Activated CD4-positive, alpha-beta T cell treated with anti-CD3 and anti-CD28 coated beads for 36 hours (primary cell): ENCODE data around the gene MAGOH. TPM values are rescaled to one million over a fixed set of nuclear protein-coding genes. Genes with fewer than 3 reads are reported as not detected.
"Not testable (repeated sequence)": the region's sequence is repeated elsewhere in the genome, so short reads cannot be mapped to it uniquely, and the experiment has no call there.

Experiments
- ATAC-seq: fragments of 200-7000 bp; cut with Tn5 transposase; one replicate; pipeline ENCODE4 v1.10.0; 2021; ENCODE audit warnings: mild to moderate bottlenecking, moderate library complexity
- CTCF ChIA-PET: fragments of 350-600 bp; sonication (Branson Sonifier 250); formaldehyde crosslinking; loops from one replicate; lab custom pipeline; 2021; ENCODE audit warnings: antibody characterized with exemption; lab: Charles Lee
- POLR2A ChIA-PET: fragments of 350-600 bp; sonication (Branson Sonifier 250); formaldehyde crosslinking; loops from one replicate; lab custom pipeline; 2021; ENCODE audit warnings: antibody characterized with exemption, inconsistent platforms; lab: Charles Lee
- DNase-seq: peaks from one replicate; pipeline ENCODE4 v3.0.0-alpha.2; 2020
- H3K27ac Mint-ChIP-seq: one replicate; pipeline ENCODE4 v1.8.0; 2021; ENCODE audit warnings: mixed read lengths
- H3K27me3 Mint-ChIP-seq: one replicate; pipeline ENCODE4 v1.8.0; 2021; ENCODE audit warnings: mixed read lengths
- H3K36me3 Mint-ChIP-seq: one replicate; pipeline ENCODE4 v1.8.0; 2021; ENCODE audit warnings: low read depth, mixed read lengths
- H3K4me1 Mint-ChIP-seq: one replicate; pipeline ENCODE4 v1.8.0; 2021; ENCODE audit warnings: mixed read lengths
- H3K4me3 Mint-ChIP-seq: one replicate; pipeline ENCODE4 v1.8.0; 2021; ENCODE audit warnings: mild to moderate bottlenecking, moderate library complexity, mixed read lengths
- H3K9me3 Mint-ChIP-seq: one replicate; pipeline ENCODE4 v1.8.0; 2021; ENCODE audit warnings: low read depth, mixed read lengths
- intact Hi-C, 2 experiments: fragments of 100-400 bp; cut with DNase I in 1 of 2; cut with micrococcal nuclease in 1 of 2; formaldehyde crosslinking; loops; one replicate each; pipeline versions ENCODE4 v1.14.2 to v1.15.1; 2022 to 2024; cut with DNase I, micrococcal nuclease
- total RNA-seq, 2 experiments: library from RNA; stranded (reverse); gene quantifications; one replicate each; pipeline ENCODE4 v1.2.3, GENCODE V29; 2021

Gene MAGOH
- total RNA-seq: 10 to 100 TPM; 73.7 to 92.3 TPM

DNA sequence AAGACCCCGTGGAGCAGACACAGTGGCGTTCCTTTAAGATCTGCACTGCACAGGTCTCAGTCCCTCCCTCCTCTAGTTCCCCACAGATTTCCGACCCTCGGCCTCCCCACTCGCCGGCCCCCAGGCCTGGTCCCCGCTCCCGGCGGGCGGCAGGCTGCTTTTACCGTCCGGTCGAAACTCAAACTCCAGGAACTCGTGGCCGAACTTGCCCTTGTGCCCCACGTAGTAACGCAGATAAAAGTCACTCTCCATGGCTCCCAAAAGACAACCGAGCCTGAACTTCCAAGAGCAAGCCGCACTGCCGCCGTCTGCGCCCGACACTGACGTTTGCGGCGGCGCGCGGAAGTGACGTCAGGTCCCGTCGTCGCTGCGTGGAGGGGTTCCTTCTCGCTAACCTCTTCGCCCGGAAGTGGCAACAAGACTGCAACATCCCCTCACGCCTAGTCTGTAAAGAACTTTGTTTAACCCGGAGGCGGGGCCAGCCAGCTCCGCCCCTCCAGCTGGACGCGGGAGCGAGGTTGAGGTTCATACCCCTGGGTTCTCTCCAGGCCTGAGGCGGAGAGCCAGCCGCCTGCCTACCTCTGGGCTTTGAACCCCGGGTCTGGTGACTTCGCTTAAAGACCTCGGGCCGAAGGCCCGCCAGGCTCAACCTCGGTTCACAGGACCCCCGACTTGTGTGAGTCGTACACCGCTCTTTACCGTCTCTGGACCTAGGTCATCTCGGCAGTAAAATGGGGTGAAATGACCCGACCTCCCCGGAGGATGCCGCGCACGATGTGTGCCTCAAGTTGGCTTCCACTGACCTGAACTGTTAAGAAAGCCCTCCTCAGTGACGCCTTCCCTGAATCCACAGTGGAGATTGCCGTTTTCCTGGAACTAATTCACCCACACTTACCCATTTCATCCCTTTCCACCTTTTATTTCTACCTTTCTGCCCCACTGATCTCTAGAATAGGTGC, at the start of gene MAGOH:
TSS of gene MAGOH (minus strand) at position 322 of the 959 bp plus-strand sequence. CDS start at position 252, 70 bp downstream.
- peak; percentile 95 for DNase-seq
- ChIA-PET CTCF (no interaction called here), POLR2A (no interaction called here)
- peaks cover 24% of the 10 kb centered on the region for H3K4me1 Mint-ChIP-seq
- peaks cover 31% of the 10 kb centered on the region for H3K36me3 Mint-ChIP-seq
- no peaks in the 10 kb centered on the region for H3K27me3 Mint-ChIP-seq
- no peaks in the 10 kb centered on the region for H3K9me3 Mint-ChIP-seq
- intact Hi-C loops: loop anchor here (1.0 to 2.0 kb wide), 10 partner anchors 18 to 834 kb away; partner anchors contain the start of genes CPT2 (in 2 of the 2), CZIB (in 2 of the 2), NDC1 (in 1 of the 2) and ORC1 (in 1 of the 2)
- H3K4me3 Mint-ChIP-seq: peak within 1 kb of the TSS; percentile 96
- ATAC-seq: peak; percentile 98
- H3K27ac Mint-ChIP-seq: peak within 1 kb of the TSS; percentile 93

DNA sequence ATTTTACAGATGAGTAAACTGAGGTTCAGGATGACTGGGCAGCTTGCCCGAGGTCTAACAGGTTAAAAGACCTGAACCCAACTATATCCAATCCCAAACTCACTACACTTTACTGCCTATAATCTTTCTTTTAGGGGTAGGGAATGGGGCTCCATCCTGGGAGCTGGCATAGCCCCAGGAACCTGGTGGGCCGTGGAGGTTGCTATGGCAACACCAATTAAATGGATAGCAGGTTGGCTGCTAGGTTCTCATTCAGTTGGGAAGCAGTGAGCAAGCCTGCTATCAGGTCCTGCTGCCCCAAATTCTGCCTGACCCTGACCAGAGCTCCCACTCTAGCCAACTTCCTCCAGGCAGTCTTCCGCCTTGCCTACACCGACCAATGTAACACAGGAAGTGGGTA, 48.6 kb upstream of the MAGOH start:
- no peaks in the 10 kb centered on the region for H3K9me3 Mint-ChIP-seq
- intact Hi-C loops: no loop called here
- ChIA-PET CTCF (interaction anchor here (0.6 to 0.8 kb wide), 3 partner anchors 17 to 107 kb away, joined by 3 to 4 read pairs (median 3); no protein-coding TSS in a partner anchor), POLR2A (no interaction called here)
- H3K27me3 Mint-ChIP-seq: no peaks in the 10 kb centered on the region
- H3K4me1 Mint-ChIP-seq: no peaks in the 10 kb centered on the region
- DNase-seq (no peak), ATAC-seq (no peak)
- H3K36me3 Mint-ChIP-seq: peaks cover 23% of the 10 kb centered on the region
- H3K27ac Mint-ChIP-seq: no peak overlapping the region
- H3K4me3 Mint-ChIP-seq: no peak overlapping the region

GRCh38 chr1:53285969-53286760, 47.8 kb upstream of the MAGOH start:
- CTCF ChIA-PET: interaction anchor here (0.6 to 0.7 kb wide), 2 partner anchors 107 to 530 kb away, joined by 3 to 5 read pairs; no protein-coding TSS in a partner anchor
- Mint-ChIP-seq H3K36me3 (peaks cover 17% of the 10 kb centered on the region), H3K9me3 (no peaks in the 10 kb centered on the region), H3K4me3 (no peak overlapping the region), H3K27me3 (no peaks in the 10 kb centered on the region), H3K4me1 (no peaks in the 10 kb centered on the region), H3K27ac (no peak overlapping the region)
- ATAC-seq: peak; percentile 44
- POLR2A ChIA-PET: no interaction called here
- intact Hi-C loops: no loop called here
- DNase-seq: no peak

- intact Hi-C loops: no loop called here
- H3K36me3 Mint-ChIP-seq: peaks cover 21% of the 10 kb centered on the region
- DNase-seq (no peak), ATAC-seq (no peak)
- no peaks in the 10 kb centered on the region for H3K9me3 Mint-ChIP-seq
- CTCF ChIA-PET: interaction anchor here (0.7 kb wide), 1 partner anchor 530 kb away, joined by 5 read pairs; no protein-coding TSS in a partner anchor
- H3K4me3 Mint-ChIP-seq: no peak overlapping the region
- no peaks in the 10 kb centered on the region for H3K4me1 Mint-ChIP-seq
- H3K27me3 Mint-ChIP-seq: no peaks in the 10 kb centered on the region
- POLR2A ChIA-PET: no interaction called here
- H3K27ac Mint-ChIP-seq: no peak overlapping the region
These were observed 47.2 kb upstream of the MAGOH start for GRCh38 chr1:53285546-53285945.

- DNase-seq (no peak), ATAC-seq (no peak)
- CTCF ChIA-PET: no interaction called here
- Mint-ChIP-seq H3K36me3 (peaks cover 23% of the 10 kb centered on the region), H3K4me3 (no peak overlapping the region), H3K4me1 (no peaks in the 10 kb centered on the region), H3K27me3 (no peaks in the 10 kb centered on the region), H3K9me3 (no peaks in the 10 kb centered on the region), H3K27ac (no peak overlapping the region)
- intact Hi-C loops: no loop called here
- POLR2A ChIA-PET: no interaction called here
These were observed 46.1 kb upstream of the MAGOH start for GRCh38 chr1:53284224-53285020.

- CTCF ChIA-PET, H3K9me3 Mint-ChIP-seq, H3K4me3 Mint-ChIP-seq, DNase-seq, ATAC-seq, H3K4me1 Mint-ChIP-seq, POLR2A ChIA-PET, H3K27ac Mint-ChIP-seq, intact Hi-C loops, H3K27me3 Mint-ChIP-seq: not testable (repeated sequence)
- peaks cover 20% of the 10 kb centered on the region for H3K36me3 Mint-ChIP-seq
These were observed 44.8 kb upstream of the MAGOH start for GRCh38 chr1:53283156-53283555.

GRCh38 chr1:53281133-53281532, 42.8 kb upstream of the MAGOH start:
- ATAC-seq (no peak), DNase-seq (no peak)
- Mint-ChIP-seq H3K4me1 (no peaks in the 10 kb centered on the region), H3K4me3 (no peak overlapping the region), H3K36me3 (peaks cover 24% of the 10 kb centered on the region), H3K27ac (no peak overlapping the region), H3K27me3 (no peaks in the 10 kb centered on the region), H3K9me3 (no peaks in the 10 kb centered on the region)
- intact Hi-C loops: no loop called here
- CTCF ChIA-PET: interaction anchor here (1.1 to 1.6 kb wide), 2 partner anchors 12 to 112 kb away, joined by 6 read pairs; no protein-coding TSS in a partner anchor
- POLR2A ChIA-PET: no interaction called here

DNA sequence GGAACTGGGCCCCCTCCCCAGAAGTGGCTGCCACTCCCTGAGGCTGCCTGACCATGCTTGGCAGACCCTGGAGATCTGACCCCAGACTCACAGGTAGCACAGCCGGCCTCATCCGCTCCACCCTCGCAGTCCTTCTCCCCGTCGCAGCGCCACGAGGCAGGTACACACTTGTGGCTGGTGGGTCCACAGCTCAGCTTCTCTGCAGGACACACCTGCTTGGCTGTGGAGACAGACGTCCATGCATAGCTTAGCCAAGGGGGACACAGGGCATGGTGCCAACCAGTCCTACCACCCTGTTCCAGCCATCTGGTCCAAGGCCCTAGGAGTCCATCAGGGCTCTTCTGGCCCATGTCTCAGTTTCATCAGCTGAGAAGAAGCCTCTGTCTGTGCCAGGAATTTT, 42.2 kb upstream of the MAGOH start:
- ChIA-PET POLR2A (no interaction called here), CTCF (interaction anchor here (1.1 kb wide), 1 partner anchor 13 kb away, joined by 6 read pairs; no protein-coding TSS in a partner anchor)
- H3K27ac Mint-ChIP-seq: no peak overlapping the region
- no peaks in the 10 kb centered on the region for H3K27me3 Mint-ChIP-seq
- ATAC-seq: no peak
- H3K36me3 Mint-ChIP-seq: peaks cover 29% of the 10 kb centered on the region
- no peaks in the 10 kb centered on the region for H3K9me3 Mint-ChIP-seq
- H3K4me3 Mint-ChIP-seq: no peak overlapping the region
- no peak for DNase-seq
- intact Hi-C loops: no loop called here
- H3K4me1 Mint-ChIP-seq: no peaks in the 10 kb centered on the region

DNA sequence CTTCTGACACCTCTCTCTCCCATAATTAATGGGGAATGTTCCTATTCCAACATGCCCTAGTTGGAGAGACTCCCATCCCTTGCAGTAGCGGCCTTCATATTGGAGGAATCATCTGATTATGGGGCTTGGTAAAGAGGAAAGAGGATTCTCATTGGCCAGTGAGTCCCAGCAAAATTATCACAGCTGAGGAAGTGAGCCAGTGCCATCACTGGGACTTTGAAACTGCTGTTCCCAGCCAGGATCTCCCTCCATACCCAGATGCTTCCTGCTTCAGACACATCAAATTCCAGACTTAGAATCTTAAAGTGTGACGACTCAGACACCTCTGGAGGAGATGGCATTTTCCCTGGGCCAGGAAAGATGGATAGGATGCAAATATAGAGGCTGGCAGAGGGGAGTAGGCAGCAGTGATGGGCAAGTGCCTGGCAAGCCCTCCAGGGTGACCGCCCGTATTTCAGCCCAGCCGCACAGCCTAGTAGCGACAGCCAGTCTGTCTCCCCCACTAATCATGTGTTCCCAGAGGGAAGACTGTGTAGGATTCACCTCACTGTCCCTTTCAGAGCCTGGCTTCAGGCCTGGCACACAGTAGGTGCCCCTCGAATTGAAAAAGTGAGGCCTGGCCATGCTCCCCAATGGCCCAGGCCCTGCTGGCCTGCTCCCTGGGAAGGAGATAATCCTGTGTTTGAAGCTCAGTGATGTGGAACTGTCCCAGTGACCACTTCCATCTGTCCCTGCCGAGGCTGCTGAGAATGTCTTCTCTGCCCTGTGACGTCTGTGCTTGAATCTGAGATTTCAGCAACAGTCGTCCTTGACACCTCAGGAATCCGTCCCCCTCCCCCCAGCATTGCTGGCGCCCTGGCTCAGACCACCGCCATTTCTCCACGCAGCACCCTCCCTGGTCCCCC, 41.2 kb upstream of the MAGOH start:
- POLR2A ChIA-PET: no interaction called here
- H3K27ac Mint-ChIP-seq: no peak overlapping the region
- no peaks in the 10 kb centered on the region for H3K9me3 Mint-ChIP-seq
- peaks cover 31% of the 10 kb centered on the region for H3K36me3 Mint-ChIP-seq
- CTCF ChIA-PET: interaction anchor here (0.6 to 3.4 kb wide), 6 partner anchors 13 to 173 kb away, joined by 3 to 63 read pairs (median 5); no protein-coding TSS in a partner anchor
- no peak overlapping the region for H3K4me3 Mint-ChIP-seq
- no peak for DNase-seq
- no peak for ATAC-seq
- no peaks in the 10 kb centered on the region for H3K4me1 Mint-ChIP-seq
- no peaks in the 10 kb centered on the region for H3K27me3 Mint-ChIP-seq
- intact Hi-C loops: loop anchor here (2.0 kb wide), 2 partner anchors 47 to 195 kb away; no protein-coding TSS in a partner anchor

DNA sequence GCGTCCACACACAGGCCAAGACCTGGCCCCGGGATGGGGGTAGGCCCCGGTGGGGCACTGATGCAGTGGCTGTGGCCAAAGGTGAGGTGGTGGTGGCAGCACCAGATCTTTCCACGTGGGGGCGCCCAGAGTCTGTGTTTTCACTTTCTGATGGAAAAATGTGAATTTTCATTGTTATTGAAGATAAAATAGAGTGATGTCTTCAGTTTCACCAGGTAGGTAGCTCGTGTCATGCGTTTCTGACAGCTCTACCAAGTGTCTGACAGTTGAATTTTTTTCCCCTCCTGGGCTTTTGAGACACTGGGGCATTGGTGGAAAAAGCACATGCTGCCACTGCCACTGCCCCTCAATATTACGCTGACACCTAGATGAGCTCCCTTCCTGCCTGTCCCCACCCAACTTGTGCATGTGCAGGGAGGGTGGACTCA, 40.0 kb upstream of the MAGOH start:
- ATAC-seq (peak; percentile 72), DNase-seq (peak; percentile 80)
- Mint-ChIP-seq H3K36me3 (peaks cover 36% of the 10 kb centered on the region), H3K4me3 (no peak overlapping the region), H3K27ac (no peak overlapping the region), H3K9me3 (no peaks in the 10 kb centered on the region), H3K4me1 (no peaks in the 10 kb centered on the region), H3K27me3 (no peaks in the 10 kb centered on the region)
- ChIA-PET CTCF (interaction anchor here (0.6 to 3.4 kb wide), 25 partner anchors 11 to 878 kb away, joined by 3 to 63 read pairs (median 3); no protein-coding TSS in a partner anchor), POLR2A (interaction anchor here (0.7 kb wide), 1 partner anchor 57 kb away, joined by 5 read pairs; no protein-coding TSS in a partner anchor)
- intact Hi-C loops: loop anchor here (1.0 to 2.0 kb wide), 3 partner anchors 48 to 196 kb away; no protein-coding TSS in a partner anchor
